ENCODE results near the gene GPR153.

DNA sequence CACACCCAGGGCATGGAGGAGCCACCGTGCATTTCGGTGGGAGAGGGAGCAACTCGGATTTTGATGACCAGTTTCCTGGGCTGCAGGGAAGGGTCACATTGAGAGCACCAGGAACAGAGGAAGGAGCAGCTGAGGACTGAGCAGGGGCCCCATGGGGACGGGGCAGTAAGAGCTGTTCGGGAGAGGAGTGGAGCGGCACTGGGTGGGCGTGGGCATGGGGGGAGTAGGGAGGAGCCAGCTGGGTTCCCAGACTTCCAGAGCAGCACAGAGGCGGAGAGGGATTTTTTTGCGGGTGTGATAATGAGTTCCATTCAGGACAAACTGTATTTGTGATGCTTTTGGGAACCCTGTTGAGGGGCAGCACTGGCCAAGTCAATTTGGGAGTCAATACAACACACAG lies 17.4 kb upstream of the GPR153 start:
- TF ChIP-seq, protein P1, sequence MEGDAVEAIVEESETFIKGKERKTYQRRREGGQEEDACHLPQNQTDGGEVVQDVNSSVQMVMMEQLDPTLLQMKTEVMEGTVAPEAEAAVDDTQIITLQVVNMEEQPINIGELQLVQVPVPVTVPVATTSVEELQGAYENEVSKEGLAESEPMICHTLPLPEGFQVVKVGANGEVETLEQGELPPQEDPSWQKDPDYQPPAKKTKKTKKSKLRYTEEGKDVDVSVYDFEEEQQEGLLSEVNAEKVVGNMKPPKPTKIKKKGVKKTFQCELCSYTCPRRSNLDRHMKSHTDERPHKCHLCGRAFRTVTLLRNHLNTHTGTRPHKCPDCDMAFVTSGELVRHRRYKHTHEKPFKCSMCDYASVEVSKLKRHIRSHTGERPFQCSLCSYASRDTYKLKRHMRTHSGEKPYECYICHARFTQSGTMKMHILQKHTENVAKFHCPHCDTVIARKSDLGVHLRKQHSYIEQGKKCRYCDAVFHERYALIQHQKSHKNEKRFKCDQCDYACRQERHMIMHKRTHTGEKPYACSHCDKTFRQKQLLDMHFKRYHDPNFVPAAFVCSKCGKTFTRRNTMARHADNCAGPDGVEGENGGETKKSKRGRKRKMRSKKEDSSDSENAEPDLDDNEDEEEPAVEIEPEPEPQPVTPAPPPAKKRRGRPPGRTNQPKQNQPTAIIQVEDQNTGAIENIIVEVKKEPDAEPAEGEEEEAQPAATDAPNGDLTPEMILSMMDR (IDR thresholded peaks at IDR 0.05): no peak
- no peak for TF ChIP-seq POLR2A (IDR thresholded peaks at IDR 0.05)
